ENCODE measurements around the gene SMPD2.

DNA sequence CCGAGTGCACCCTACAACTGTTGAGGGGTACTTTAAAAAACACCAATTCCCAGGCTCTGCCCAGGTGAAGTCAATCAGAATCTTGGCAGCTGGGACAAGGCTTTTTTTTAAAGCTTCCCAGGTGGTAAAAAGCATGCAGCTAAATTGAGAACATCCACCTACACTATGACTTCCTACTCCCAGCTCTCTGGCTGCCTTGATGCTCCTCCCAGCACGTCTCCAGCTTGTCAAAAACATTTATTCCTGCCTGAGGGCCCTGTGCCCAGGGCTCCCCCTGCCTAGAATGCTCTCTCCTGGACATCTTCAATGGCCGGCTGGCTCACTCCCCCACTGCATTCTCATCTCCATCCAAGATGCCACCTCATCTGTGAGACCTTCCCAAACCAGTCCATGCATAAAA is 32.6 kb downstream of the SMPD2 start:
- TF ChIP-seq, protein P1, sequence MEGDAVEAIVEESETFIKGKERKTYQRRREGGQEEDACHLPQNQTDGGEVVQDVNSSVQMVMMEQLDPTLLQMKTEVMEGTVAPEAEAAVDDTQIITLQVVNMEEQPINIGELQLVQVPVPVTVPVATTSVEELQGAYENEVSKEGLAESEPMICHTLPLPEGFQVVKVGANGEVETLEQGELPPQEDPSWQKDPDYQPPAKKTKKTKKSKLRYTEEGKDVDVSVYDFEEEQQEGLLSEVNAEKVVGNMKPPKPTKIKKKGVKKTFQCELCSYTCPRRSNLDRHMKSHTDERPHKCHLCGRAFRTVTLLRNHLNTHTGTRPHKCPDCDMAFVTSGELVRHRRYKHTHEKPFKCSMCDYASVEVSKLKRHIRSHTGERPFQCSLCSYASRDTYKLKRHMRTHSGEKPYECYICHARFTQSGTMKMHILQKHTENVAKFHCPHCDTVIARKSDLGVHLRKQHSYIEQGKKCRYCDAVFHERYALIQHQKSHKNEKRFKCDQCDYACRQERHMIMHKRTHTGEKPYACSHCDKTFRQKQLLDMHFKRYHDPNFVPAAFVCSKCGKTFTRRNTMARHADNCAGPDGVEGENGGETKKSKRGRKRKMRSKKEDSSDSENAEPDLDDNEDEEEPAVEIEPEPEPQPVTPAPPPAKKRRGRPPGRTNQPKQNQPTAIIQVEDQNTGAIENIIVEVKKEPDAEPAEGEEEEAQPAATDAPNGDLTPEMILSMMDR (IDR thresholded peaks at IDR 0.05): no peak
- no peak for TF ChIP-seq POLR2A (IDR thresholded peaks at IDR 0.05)

Data from Peyer's patch (tissue), 4 donors.